Left ventricle myocardium inferior (tissue), 1 donor: ENCODE data around the gene GPR176. TPM values are rescaled to one million over a fixed set of nuclear protein-coding genes. Genes with fewer than 3 reads are reported as not detected.

ENCODE experiments used
- DNase-seq: peaks from one replicate; pipeline ENCODE4 v3.0.0-alpha.2; 2020
- H3K27ac ChIP-seq: fragments of 200-600 bp; replicated peaks from 2 replicates; pipeline ENCODE4 v1.8.0; 2021
- H3K27me3 ChIP-seq: fragments of 200-600 bp; 2 replicates; pipeline ENCODE4 v1.8.0; 2021; ENCODE audit warnings: low read depth
- H3K36me3 ChIP-seq: fragments of 200-600 bp; 2 replicates; pipeline ENCODE4 v1.8.0; 2021
- H3K4me1 ChIP-seq: fragments of 200-600 bp; 2 replicates; pipeline ENCODE4 v1.8.0; 2021
- H3K4me3 ChIP-seq: fragments of 200-600 bp; 2 replicates; pipeline ENCODE4 v1.8.0; 2021; ENCODE audit warnings: mild to moderate bottlenecking, moderate library complexity
- H3K9me3 ChIP-seq: fragments of 200-600 bp; replicated peaks from 2 replicates; pipeline ENCODE4 v1.8.0; 2021
- intact Hi-C: fragments of 100-400 bp; cut with micrococcal nuclease; formaldehyde crosslinking; loops from one replicate; pipeline ENCODE4 v1.11.0; 2022
- total RNA-seq: library from RNA; stranded (reverse); fragmentation: NEBNext Ultra II Directional; extraction: Animal tissue kit (Norgen Biotek cat#: 25700); gene quantifications from one replicate; pipeline ENCODE4 v1.2.1, GENCODE V29; 2021
- TF ChIP-seq, protein P1 (sequence below): fragments of 200-600 bp; IDR thresholded peaks from 2 replicates; pipeline ENCODE4 v1.8.0; 2021; ENCODE audit warnings: antibody characterized with exemption, mild to moderate bottlenecking, borderline replicate concordance
- donor health status: DM: no; HTN: yes; CAD: no; lungs with severe emphysema.

GPR176 gene
- total RNA-seq, 1 donor from 2014 or later = 1.6 TPM

DNA sequence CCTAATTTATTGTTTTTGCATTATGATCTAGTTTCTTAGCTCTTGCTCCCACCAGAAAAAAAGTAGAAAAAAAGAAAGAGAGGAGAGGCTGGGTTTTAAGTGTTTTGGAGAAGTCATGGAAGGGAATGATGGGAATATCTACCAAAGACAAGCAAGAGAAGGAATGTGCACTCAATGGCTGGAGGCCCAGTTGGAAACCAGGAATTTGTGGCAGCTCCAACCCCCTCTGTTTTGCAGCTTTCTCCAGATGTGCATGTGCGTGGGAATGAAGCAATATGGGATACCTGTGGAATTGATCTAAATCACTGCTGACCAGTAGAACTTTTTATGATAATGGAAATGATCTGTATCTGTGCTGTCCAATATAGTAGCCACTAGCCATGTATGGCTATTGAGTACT is 41.0 kb upstream of the GPR176 start:
- Histone ChIP-seq H3K4me3 (no peak overlapping the region), H3K4me1 (no peaks in the 10 kb centered on the region), H3K36me3 (peaks cover 78% of the 10 kb centered on the region), H3K27ac (no peak overlapping the region), H3K27me3 (no peaks in the 10 kb centered on the region), H3K9me3 (no peaks in the 10 kb centered on the region)
- intact Hi-C loops = no loop called here
- TF ChIP-seq, protein P1, sequence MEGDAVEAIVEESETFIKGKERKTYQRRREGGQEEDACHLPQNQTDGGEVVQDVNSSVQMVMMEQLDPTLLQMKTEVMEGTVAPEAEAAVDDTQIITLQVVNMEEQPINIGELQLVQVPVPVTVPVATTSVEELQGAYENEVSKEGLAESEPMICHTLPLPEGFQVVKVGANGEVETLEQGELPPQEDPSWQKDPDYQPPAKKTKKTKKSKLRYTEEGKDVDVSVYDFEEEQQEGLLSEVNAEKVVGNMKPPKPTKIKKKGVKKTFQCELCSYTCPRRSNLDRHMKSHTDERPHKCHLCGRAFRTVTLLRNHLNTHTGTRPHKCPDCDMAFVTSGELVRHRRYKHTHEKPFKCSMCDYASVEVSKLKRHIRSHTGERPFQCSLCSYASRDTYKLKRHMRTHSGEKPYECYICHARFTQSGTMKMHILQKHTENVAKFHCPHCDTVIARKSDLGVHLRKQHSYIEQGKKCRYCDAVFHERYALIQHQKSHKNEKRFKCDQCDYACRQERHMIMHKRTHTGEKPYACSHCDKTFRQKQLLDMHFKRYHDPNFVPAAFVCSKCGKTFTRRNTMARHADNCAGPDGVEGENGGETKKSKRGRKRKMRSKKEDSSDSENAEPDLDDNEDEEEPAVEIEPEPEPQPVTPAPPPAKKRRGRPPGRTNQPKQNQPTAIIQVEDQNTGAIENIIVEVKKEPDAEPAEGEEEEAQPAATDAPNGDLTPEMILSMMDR = no peak
- DNase-seq = no peak

DNA sequence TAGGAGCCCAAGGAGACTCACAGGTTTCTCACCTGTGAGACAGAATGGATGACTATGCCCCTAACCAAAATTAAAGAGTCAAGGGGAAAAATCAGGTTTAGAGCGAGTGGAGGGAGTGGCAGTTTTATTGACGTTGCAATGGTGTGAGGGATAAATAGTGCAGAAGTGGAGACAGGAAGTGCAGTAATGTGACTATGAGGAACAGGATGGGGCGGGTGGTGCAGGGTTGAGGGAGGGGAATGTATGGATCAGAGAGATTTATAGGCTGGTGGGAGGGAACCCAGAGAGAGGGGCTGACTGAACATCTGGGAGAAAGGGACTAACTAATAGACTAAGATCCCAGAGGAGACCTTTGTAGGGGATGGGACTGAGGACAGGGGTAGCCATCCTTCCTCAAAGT is 40.3 kb upstream of the GPR176 start:
- no peaks in the 10 kb centered on the region for H3K27me3 ChIP-seq
- TF ChIP-seq, protein P1 = no peak
- H3K9me3 ChIP-seq = no peaks in the 10 kb centered on the region
- peaks cover 78% of the 10 kb centered on the region for H3K36me3 ChIP-seq
- intact Hi-C loops = no loop called here
- DNase-seq = no peak
- no peaks in the 10 kb centered on the region for H3K4me1 ChIP-seq
- H3K27ac ChIP-seq = no peak overlapping the region
- H3K4me3 ChIP-seq = no peak overlapping the region

DNA sequence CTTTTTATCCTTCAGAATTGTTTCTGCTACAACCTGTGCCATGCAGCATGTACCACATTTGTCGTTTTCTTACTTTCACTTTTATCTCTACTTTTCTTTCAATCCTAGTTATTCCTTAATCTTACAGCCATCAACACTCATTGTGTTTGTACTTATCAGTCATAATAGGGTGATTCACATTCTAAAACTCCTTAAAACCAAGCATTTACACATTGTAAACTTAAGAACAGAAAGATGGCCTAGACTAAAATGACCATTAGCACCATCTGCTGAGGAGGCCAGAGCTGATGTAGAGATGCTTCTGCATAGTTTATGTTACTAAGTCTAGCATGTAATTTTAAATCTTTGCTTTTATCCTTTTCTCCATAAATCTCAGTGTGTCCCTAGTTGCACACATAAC is 39.3 kb upstream of the GPR176 start:
- Histone ChIP-seq H3K36me3 (peaks cover 78% of the 10 kb centered on the region), H3K4me3 (no peak overlapping the region), H3K27me3 (no peaks in the 10 kb centered on the region), H3K4me1 (no peaks in the 10 kb centered on the region), H3K27ac (no peak overlapping the region), H3K9me3 (no peaks in the 10 kb centered on the region)
- TF ChIP-seq, protein P1 = no peak
- intact Hi-C loops = no loop called here
- DNase-seq = no peak

DNA sequence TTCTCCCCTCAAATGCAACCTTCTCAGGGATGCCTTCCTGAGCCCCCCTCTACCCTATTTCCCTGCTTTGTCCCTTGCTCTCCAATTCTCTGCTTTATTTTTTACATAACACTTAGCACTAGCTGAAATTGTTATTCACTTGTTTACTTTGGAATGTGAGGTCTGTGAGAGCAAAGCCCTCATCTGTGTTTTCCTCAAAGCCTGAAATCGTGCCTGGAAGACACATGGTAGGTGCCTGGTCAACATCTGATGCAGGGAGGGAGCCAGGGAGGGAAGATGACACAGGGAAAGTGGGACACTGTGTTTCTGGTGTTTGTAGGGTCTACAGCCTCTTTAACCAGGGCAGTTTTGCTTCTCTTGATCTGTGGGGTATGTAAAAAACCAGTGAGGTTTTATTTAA is 37.4 kb upstream of the GPR176 start:
- Histone ChIP-seq H3K4me3 (no peak overlapping the region), H3K9me3 (no peaks in the 10 kb centered on the region), H3K36me3 (peaks cover 82% of the 10 kb centered on the region), H3K27ac (no peak overlapping the region), H3K4me1 (no peaks in the 10 kb centered on the region), H3K27me3 (no peaks in the 10 kb centered on the region)
- TF ChIP-seq, protein P1 = no peak
- no peak for DNase-seq
- intact Hi-C loops = no loop called here

DNA sequence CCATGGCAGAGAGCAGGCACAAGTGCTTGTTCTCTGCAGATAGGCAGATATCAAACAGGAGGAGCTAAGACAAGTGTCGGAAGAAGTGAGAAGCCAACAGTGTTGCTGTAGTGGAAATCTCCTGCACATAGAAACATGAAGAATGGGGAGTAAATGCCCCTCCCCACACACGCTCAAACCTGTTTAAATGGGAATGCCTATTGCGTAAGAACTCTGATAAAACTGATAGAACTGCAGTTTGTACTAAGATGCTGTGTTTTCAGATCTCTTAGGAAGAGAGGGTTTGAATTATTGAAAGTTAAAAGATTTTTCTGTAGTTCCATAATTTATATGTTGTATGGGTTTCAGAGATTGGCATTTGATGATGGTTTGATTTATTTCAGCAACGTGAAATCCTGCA is 33.5 kb upstream of the GPR176 start:
- TF ChIP-seq, protein P1 = no peak
- Histone ChIP-seq H3K4me1 (no peaks in the 10 kb centered on the region), H3K9me3 (no peaks in the 10 kb centered on the region), H3K4me3 (no peak overlapping the region), H3K36me3 (peaks cover 94% of the 10 kb centered on the region), H3K27ac (no peak overlapping the region), H3K27me3 (no peaks in the 10 kb centered on the region)
- intact Hi-C loops = no loop called here
- no peak for DNase-seq

DNA sequence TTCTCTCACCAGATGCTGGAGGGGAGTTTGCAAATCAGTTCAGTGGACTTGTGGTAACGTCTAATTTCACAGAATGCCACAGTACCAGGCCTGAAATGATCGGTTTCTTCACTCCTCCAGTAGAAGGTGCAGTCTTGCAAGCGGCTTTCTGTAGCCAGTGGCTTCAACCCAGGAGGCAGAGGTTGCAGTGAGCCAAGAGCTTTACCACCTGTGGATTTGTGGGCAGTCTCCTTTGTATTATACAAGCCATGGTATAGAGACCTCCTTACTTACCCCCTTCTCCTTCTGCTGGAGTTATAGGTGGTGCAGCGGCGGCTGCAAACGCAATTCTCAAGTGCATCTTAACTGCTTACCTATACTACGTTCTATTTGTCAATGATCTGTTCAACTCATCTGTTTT is 31.5 kb upstream of the GPR176 start:
- H3K36me3 ChIP-seq = peaks cover 89% of the 10 kb centered on the region
- no peak for DNase-seq

More for the DNA sequence above, 31.5 kb upstream of the GPR176 start:
- H3K27me3 ChIP-seq = no peaks in the 10 kb centered on the region
- no peak overlapping the region for H3K4me3 ChIP-seq
- H3K4me1 ChIP-seq = no peaks in the 10 kb centered on the region
- H3K27ac ChIP-seq = no peak overlapping the region
- H3K9me3 ChIP-seq = no peaks in the 10 kb centered on the region
- intact Hi-C loops = no loop called here
- TF ChIP-seq, protein P1 = no peak
